PC-3 (cell line): Measurements from ENCODE around the gene NRCAM.

ENCODE experiments used
- EZH2 ChIP-seq: fragments of 300-600 bp; sonication (generic); IDR thresholded peaks from one replicate; pipeline ENCODE4 v1.6.1; 2017; ENCODE audit warnings: antibody characterized with exemption, mild to moderate bottlenecking, low read length; ENCODE audit not compliant: unreplicated experiment
- TF ChIP-seq, protein P1 (sequence below): fragments of 300-600 bp; sonication (generic); conservative IDR thresholded peaks from 2 replicates; pipeline ENCODE4 v1.5.1; 2017; ENCODE audit warnings: antibody characterized with exemption, low read depth, mild to moderate bottlenecking, low read length

DNA sequence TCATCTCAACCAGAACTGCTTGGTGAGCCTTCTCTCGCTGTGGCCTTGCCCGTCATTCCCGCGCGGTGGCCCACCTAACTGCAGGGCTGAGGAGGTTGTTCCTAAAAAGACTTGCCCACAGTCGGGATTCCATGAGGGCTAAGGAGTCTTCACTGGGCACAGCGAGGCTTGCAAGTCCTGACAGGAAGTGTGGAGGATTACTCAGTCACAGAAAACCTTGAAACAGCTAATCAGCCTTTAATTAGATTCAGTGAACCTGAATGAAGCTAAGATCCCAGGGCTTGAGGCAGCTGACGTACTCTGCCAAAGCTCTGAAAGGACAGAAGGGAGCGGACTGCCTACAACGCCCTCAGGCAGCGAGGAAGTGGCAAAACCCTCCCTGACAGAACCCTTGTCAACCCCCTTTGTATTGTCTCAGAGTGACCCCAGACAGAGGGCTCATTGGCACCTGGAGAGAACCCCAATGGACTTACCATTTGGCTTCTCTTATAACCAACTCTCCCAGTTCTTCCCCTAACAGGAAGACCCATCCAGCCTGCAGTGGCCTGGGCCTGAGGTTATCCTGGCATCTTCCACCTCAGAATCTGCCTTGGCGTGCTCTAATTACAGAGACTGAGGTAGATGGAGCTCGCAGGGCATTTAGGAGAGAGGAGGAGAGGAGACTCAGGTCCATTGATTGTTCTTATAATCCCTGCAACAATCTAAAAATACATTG, 323.5 kb downstream of the NRCAM start:
- TF ChIP-seq, protein P1, sequence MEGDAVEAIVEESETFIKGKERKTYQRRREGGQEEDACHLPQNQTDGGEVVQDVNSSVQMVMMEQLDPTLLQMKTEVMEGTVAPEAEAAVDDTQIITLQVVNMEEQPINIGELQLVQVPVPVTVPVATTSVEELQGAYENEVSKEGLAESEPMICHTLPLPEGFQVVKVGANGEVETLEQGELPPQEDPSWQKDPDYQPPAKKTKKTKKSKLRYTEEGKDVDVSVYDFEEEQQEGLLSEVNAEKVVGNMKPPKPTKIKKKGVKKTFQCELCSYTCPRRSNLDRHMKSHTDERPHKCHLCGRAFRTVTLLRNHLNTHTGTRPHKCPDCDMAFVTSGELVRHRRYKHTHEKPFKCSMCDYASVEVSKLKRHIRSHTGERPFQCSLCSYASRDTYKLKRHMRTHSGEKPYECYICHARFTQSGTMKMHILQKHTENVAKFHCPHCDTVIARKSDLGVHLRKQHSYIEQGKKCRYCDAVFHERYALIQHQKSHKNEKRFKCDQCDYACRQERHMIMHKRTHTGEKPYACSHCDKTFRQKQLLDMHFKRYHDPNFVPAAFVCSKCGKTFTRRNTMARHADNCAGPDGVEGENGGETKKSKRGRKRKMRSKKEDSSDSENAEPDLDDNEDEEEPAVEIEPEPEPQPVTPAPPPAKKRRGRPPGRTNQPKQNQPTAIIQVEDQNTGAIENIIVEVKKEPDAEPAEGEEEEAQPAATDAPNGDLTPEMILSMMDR, result no peak
- TF ChIP-seq EZH2, result no peak
